NCI-H345 treated with DMSO at 0.1 percent for 48 hours (cell line): ENCODE measurements around the gene PRR20A.
"Not testable (repeated sequence)": the region's sequence is repeated elsewhere in the genome, so short reads cannot be mapped to it uniquely, and the experiment has no call there.

Source experiments
- DNase-seq: peaks from one replicate; lab custom pipeline; 2025; ENCODE audit not compliant: unreplicated experiment; lab: John Stamatoyannopoulos, UW

Gene PRR20A

GRCh38 chr13:57140235-57140968, at the start of gene PRR20A:
TSS of gene PRR20A (plus strand) at chr13:57140918. CDS start at chr13:57141305, 387 bp downstream.
- not testable (repeated sequence) for DNase-seq

DNA sequence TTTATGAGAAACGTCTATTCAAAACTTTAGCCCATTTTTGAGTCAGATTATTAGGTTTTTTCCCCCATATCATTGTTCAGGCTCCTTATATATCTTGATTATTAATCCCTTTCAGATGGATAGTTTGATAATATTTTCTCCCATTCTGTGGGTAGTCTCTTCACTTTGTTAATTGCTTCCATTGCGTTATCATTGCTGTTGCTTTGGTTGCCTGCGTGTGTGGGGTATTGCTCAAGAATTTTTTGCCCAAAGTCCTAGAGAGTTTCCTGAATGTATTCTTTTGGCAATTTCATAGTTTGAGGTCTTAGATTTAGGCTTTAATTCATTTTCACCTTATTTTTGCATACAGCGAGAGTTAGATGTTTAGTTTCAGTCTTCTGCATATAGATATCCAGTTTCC, 25.8 kb upstream of the PRR20A start:
- DNase-seq: no peak

- no peak for DNase-seq
Measured at GRCh38 chr13:57123681-57124080, 17.0 kb upstream of the PRR20A start.

DNA sequence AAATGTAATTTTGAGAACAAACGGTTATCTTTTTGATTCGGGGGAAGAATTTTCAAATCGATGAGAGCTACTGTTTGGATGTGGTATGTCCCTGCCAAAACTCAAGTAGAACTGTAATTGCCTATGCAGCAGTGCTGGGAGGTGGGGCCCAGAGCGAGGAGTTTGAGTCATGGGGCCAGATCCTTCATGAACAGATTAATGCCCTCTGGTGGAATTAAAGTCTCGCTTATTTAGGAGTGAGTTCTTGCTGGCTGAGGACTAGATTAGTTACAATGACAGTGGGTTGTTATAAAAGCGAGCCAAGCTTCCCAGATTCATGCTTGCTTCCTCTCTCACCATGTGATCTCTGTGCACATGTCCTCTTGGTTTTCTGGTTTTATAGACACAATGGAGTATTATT, 11.8 kb upstream of the PRR20A start:
- DNase-seq: no peak

DNA sequence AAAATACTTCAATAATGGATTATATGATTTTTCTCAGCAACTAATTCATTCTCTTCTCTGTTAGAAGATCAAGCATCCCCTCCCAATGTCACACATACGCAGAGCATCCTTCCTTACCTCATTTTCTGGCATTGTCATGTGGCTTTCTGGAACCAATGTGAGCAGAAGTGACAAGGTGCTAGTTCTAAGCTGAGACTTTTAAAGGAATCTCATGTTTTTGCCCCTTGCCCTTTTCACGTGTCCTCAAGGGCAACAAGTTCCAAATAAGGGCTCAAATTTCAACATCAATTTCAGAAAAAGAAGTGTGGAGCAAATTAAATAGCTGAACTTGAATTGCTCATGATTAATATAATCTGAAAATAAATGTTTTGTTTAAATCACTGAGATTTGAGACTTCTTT, 4.6 kb upstream of the PRR20A start:
- no peak for DNase-seq

GRCh38 chr13:57137585-57137984, 3.1 kb upstream of the PRR20A start:
- DNase-seq: no peak

- no peak for DNase-seq
Measured at GRCh38 chr13:57138988-57139387, 1.7 kb upstream of the PRR20A start.

DNA sequence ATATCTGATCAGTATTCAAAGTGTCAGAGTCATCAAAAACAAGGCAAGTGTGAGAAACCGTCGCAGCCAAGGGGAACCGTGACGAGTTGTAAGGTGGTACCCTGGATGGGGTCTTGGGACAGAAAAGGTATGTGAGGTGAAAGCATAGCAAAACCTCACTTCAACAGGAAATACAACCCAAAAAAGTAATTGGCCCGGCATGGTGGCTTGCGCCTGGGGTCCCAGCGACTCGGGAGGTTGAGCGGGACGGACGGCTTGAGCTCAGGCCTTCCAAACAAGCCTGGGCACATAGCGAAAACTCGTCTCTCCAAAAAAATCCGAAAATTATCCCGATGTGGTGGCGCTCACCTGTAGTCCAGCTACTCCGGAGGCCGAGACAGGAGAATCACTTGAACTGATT, 937 bp upstream of the PRR20A start:
- not testable (repeated sequence) for DNase-seq

GRCh38 chr13:57147188-57147587, 6.5 kb downstream of the PRR20A start, which contains the start of gene PRR20B:
TSS of gene PRR20B (plus strand) at chr13:57147488. CDS start at chr13:57147875, 387 bp downstream.
- not testable (repeated sequence) for DNase-seq

DNA sequence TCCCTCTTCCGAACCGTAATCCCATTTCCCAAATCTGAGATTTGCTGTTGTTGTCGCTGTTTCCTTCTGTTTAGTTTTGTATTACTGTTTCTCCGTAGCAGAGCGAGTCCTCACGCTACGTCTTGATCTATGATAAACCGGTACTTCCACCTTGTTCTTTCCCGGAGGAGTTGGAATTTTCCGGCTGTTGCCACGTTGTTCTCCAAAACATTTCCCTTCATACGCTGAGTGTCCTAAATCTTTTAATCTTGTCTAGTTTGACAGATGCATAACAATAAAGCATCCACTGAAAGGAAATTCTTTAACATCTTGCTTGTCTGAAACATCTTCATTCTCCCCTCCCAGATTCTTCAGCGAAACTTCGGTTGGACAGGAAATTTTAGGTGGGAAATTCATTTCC, 7.4 kb downstream of the PRR20A start:
- not testable (repeated sequence) for DNase-seq

DNA sequence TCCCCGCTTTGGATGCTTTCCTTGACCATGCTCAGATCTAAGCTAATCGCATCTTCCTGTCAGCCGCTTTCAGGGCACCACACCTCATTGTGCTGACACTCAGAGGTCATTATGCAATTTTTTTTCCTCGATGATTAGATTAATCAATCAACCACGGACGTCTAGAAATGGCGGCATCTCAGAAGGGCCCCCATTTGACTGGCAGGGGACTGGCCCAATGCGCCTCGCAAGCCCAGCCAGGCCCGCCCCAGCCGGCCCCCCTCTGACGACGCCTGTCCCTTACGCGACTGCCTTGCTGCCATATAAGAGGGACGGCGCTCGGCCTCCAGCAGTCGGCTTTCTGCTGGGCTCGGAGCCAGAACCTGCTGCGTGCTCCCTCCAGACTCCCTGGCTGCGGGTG, 13.0 kb downstream of the PRR20A start, which contains the start of gene PRR20C:
Gene PRR20C (plus strand): TSS at position 301 of the 400 bp plus-strand sequence. CDS start 387 bp downstream, outside the sequence.
- not testable (repeated sequence) for DNase-seq

- DNase-seq: not testable (repeated sequence)
Measured at GRCh38 chr13:57160332-57160731, 19.6 kb downstream of the PRR20A start, which contains the start of gene PRR20D. TSS of gene PRR20D (plus strand) at chr13:57160632. CDS start at chr13:57161019, 387 bp downstream.

GRCh38 chr13:57166897-57167296, 26.2 kb downstream of the PRR20A start, which contains the start of gene PRR20E:
TSS of gene PRR20E (plus strand) at chr13:57167197. CDS start at chr13:57167584, 387 bp downstream.
- DNase-seq: not testable (repeated sequence)

GRCh38 chr13:57191667-57192066, 50.9 kb downstream of the PRR20A start:
- no peak for DNase-seq
